ENCODE data around the gene CCNB2.
A peak's percentile ranks its signal among the peaks of the same experiment; 100 is the strongest.

The CCNB2 gene

DNA sequence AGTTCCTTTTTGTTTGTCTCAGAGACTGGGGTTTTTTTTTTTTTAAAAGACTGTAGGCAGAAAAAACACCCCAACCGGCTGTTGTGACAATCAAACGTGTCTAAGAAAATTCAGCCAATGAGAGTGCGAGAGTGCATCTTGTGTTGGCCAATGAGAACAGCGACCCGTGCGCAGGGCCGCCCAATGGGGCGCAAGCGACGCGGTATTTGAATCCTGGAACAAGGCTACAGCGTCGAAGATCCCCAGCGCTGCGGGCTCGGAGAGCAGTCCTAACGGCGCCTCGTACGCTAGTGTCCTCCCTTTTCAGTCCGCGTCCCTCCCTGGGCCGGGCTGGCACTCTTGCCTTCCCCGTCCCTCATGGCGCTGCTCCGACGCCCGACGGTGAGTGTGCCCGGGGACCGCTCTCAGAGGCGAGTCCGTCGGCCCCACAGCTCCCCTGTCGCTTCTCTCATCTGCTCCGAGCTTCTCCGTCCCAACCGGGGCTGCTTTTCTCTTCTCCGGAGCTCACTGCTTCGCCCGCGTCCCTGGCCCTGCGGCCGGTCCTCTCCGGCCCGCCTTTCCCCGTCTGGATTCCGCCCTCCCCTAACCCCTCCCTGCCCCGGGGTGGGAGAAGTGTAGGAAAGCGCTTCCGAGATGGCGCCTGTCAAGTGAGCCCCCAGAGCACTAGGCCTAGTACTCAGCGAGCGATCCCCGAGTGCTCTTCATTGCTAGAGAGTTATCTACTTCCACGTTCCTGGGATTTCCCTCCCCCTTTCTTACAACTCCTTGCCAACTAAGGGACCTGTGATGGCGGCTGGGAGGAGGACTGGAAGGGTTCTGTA is at the start of gene CCNB2:
Gene CCNB2, plus strand, starts transcription at position 235 of the 821 bp plus-strand sequence. Its CDS starts 123 bp downstream, at position 358.
- TF ChIP-seq, protein P1, sequence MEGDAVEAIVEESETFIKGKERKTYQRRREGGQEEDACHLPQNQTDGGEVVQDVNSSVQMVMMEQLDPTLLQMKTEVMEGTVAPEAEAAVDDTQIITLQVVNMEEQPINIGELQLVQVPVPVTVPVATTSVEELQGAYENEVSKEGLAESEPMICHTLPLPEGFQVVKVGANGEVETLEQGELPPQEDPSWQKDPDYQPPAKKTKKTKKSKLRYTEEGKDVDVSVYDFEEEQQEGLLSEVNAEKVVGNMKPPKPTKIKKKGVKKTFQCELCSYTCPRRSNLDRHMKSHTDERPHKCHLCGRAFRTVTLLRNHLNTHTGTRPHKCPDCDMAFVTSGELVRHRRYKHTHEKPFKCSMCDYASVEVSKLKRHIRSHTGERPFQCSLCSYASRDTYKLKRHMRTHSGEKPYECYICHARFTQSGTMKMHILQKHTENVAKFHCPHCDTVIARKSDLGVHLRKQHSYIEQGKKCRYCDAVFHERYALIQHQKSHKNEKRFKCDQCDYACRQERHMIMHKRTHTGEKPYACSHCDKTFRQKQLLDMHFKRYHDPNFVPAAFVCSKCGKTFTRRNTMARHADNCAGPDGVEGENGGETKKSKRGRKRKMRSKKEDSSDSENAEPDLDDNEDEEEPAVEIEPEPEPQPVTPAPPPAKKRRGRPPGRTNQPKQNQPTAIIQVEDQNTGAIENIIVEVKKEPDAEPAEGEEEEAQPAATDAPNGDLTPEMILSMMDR (conservative IDR thresholded peaks at IDR 0.05; ENCODE audit: low read depth, low read length): no peak
- peak within 1 kb of the TSS; percentile 93 for H3K4me3 ChIP-seq (ENCODE audit: low read length)
- peak; percentile 83 for DNase-seq (ENCODE audit: low read depth)

DNA sequence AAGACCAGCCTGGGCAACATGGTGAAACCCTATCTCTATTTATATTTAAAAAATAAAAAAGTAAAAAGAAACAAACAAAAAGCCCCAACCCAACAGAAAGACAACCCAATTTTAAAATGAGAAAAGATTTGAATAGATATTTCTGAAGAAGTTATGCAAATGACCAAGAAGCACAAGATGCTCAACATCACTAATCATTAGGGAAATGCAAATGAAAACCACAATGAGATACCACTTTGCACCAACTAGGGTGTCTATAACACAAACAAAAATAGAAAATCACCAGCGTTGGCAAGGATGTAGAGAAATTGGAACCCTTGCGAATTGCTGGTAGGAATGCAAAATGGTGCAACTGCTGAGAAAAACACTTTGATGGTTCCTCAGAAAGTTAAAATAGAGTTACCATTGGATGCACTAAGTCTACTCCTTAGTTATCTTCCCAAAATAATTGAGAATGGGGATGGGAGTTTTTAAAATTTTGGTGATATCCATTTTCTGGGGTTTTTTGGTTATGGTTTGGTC is 45.8 kb upstream of the CCNB2 start:
- H3K4me3 ChIP-seq (ENCODE audit: low read length): no peak overlapping the region
- DNase-seq (ENCODE audit: low read depth): no peak
- TF ChIP-seq, protein P1 (conservative IDR thresholded peaks at IDR 0.05; ENCODE audit: low read depth, low read length): no peak

DNA sequence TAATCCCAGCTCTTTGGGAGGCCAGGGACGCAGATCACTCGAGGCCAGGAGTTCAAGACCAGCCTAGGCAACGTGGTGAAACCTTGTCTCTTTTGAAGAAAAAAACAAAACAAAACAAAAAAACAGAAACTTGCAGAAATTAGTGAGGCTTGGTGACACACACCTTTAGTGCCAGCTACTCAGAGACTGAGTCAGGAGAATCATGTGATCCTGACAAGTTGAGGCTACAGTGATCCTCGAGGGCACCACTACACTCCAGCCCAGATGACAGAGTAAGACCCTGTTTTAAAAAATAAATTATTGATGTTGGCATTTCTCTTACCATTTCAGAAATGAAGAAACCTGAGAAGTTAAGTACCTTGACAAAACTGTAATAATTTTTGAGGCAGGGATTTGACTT is 44.6 kb upstream of the CCNB2 start:
- DNase-seq (ENCODE audit: low read depth): no peak
- TF ChIP-seq, protein P1 (conservative IDR thresholded peaks at IDR 0.05; ENCODE audit: low read depth, low read length): no peak

DNA sequence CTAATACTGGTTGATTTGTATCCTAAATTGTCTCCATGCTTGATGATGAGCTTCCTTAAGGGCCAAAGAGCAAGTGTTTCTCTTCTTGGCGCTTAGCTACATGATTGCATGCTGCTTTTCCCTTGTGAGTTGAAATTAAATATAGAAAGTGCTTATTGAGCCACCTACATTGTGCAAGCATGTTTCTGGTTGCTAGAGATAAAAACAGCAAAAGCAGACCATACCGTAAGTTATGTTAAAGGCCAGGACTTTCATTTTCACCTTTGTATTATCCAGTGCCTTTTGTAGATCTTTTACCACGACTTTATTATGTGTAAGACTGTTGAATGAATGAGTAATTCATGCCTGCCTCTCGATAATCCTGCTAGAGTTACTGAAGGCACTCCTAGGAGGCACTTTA is 41.9 kb upstream of the CCNB2 start:
- TF ChIP-seq, protein P1 (conservative IDR thresholded peaks at IDR 0.05; ENCODE audit: low read depth, low read length): no peak
- no peak overlapping the region for H3K4me3 ChIP-seq (ENCODE audit: low read length)
- DNase-seq (ENCODE audit: low read depth): no peak

More for the DNA sequence above, 44.6 kb upstream of the CCNB2 start:
- H3K4me3 ChIP-seq (ENCODE audit: low read length): no peak overlapping the region

DNA sequence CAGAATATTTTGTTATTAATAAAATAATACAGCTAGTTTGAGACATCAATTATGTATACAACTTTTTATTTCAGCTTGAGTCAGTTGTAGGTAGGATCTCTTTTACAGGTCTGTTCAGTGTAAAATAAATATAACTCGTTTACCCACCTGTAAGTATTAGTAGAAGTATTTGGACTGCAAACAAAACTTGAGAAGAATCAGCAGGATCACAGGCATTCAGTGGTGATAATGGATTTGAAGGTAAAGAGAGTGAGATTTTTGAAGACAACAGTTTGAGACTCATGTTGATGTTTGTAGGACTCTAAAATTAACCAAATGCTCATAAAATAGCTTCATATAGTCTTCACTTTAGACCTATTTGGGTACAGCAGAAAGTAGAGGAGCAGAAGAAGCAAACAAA is 35.5 kb upstream of the CCNB2 start:
- TF ChIP-seq, protein P1 (conservative IDR thresholded peaks at IDR 0.05; ENCODE audit: low read depth, low read length): no peak
- no peak overlapping the region for H3K4me3 ChIP-seq (ENCODE audit: low read length)
- no peak for DNase-seq (ENCODE audit: low read depth)

DNA sequence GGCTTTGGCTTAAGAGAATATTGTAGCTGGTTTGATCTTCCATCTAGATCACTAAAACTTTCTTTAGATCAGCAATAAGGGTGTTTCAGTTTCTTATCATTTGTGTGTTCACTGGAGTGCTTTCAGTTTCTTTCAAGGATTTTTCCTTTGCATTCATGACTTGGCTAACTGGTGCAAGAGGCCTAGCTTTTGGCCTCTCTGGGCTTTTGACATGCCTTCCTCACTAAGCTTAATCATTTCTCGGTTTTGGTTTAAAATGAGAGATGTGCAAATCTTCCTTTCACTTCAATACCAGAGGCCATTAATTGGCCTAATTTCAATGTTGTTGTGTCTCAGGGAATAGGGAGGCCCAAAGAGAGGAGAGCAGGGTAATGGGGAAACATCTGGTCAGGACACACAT is 30.3 kb upstream of the CCNB2 start:
- DNase-seq (ENCODE audit: low read depth): no peak
- TF ChIP-seq, protein P1 (conservative IDR thresholded peaks at IDR 0.05; ENCODE audit: low read depth, low read length): no peak

DNA sequence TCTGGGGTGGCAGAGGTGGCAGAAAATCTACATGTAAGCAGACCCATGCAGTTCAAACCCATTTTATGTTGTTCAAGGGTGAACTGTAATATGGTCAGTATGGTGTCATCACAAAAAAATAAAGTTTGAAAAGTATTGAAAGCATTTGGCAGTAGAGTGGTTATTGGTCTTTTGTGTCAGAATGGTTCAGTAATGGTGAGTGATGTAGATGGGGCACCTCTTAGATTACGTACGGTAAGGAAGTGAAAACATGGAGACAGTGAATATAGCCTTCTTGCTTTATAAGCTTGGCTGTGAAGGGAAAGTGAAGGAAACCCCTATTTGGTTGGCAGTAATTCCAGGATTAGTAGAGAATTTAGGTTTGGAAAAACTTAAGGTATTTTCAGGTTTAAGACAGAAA is 17.2 kb upstream of the CCNB2 start:
- H3K4me3 ChIP-seq (ENCODE audit: low read length): no peak overlapping the region
- no peak for DNase-seq (ENCODE audit: low read depth)
- TF ChIP-seq, protein P1 (conservative IDR thresholded peaks at IDR 0.05; ENCODE audit: low read depth, low read length): no peak

More for the DNA sequence above, 30.3 kb upstream of the CCNB2 start:
- no peak overlapping the region for H3K4me3 ChIP-seq (ENCODE audit: low read length)

Measured in retinal pigment epithelial cell (primary cell).